Measurements from ENCODE around the gene SDCCAG8. TPM values are rescaled to one million over a fixed set of nuclear protein-coding genes. Genes with fewer than 3 reads are reported as not detected.

SDCCAG8 gene
- total RNA-seq, 3 donors from 2014 or later (not counting 1 experiment from before 2014, with no cell fraction given): 17.8 to 28.3 (median 21.2) TPM

DNA sequence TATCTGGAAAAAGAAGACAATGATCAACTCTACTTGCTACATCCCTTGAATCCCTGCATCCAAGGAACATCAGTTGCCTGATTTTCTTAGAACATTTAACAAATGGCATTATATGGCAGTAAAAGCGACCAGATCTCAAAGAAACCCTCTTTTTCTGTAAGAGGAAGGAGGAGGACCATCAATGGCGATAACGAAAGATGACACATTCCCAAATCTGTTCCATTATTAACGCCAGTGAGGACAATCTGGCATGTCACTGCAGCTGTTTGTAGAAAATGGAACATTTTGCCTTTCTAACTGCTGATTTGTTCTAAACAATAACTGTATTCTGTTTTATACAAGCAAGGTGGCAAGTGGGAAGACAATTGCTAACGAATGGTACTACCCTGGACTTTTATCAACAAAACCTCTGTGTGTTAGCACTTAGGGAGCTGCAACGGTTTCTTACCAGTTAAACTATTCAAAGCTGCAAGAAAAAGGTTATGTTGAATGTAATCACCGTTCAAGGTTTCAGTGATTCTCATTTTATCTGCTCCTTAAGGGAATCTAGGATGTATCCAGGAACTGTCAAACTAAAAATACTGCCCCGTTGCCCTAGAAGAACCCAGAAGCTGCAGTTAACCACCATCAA, 251.9 kb downstream of the SDCCAG8 start:
- Histone ChIP-seq H3K4me1 (ENCODE audit: control insufficient read depth, insufficient read depth, low read length) (peaks cover 40% of the 10 kb centered on the region), H3K9me3 (ENCODE audit: control insufficient read depth, insufficient read depth, low read length) (no peaks in the 10 kb centered on the region), H3K36me3 (ENCODE audit: control insufficient read depth, insufficient read depth, low read length) (peaks cover 19% of the 10 kb centered on the region), H3K4me3 (ENCODE audit: low read length) (no peak overlapping the region), H3K27me3 (ENCODE audit: control insufficient read depth, insufficient read depth, low read length) (no peaks in the 10 kb centered on the region), H3K27ac (ENCODE audit: low read length) (peak overlapping the region; percentile 76)
- Mint-ChIP-seq H3K36me3 (peaks cover 30% of the 10 kb centered on the region), H3K9me3 (no peaks in the 10 kb centered on the region), H3K4me1 (peaks cover 60 to 72% of the 10 kb centered on the region in 2 donors), H3K27ac (peak overlapping the region; percentile 86 to 90), H3K27me3 (ENCODE audit: low read depth in 2 of 2) (no peaks in the 10 kb centered on the region), H3K4me3 (peak overlapping the region; percentile 83)
- DNase-seq (no peak), ATAC-seq (peak; percentile 11 to 23 (median 16))
- 50% methylated on average over 7 of the region's 8 CpGs for WGBS (ENCODE audit: insufficient coverage)
- TF ChIP-seq, protein P1, sequence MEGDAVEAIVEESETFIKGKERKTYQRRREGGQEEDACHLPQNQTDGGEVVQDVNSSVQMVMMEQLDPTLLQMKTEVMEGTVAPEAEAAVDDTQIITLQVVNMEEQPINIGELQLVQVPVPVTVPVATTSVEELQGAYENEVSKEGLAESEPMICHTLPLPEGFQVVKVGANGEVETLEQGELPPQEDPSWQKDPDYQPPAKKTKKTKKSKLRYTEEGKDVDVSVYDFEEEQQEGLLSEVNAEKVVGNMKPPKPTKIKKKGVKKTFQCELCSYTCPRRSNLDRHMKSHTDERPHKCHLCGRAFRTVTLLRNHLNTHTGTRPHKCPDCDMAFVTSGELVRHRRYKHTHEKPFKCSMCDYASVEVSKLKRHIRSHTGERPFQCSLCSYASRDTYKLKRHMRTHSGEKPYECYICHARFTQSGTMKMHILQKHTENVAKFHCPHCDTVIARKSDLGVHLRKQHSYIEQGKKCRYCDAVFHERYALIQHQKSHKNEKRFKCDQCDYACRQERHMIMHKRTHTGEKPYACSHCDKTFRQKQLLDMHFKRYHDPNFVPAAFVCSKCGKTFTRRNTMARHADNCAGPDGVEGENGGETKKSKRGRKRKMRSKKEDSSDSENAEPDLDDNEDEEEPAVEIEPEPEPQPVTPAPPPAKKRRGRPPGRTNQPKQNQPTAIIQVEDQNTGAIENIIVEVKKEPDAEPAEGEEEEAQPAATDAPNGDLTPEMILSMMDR (IDR thresholded peaks at IDR 0.05): no peak
- intact Hi-C loops (cut with micrococcal nuclease): loop anchor here (1.0 to 5.0 kb wide), 2 partner anchors 89 to 810 kb away; no protein-coding TSS in a partner anchor

DNA sequence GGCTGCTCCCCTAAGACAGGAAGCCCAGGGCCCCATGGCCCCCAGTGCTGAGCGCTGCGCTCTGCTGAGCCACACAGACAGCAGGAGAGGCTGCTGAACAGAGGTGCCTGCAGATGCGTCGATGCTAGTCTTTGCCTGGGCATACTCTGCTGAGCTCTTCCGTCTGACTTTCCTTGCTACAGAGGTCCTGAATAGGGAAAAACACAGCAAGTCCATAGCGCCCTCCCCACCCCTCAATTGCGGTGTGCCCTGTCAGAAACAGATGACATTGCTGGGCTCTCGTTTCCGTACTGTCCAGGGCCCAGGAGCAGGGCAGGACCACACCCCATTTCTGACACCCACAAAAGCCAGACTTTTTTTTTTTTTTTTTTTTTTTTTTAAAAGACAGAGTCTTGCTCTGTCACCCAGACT, 252.5 kb downstream of the SDCCAG8 start:
- Histone ChIP-seq H3K9me3 (ENCODE audit: control insufficient read depth, insufficient read depth, low read length) (no peaks in the 10 kb centered on the region), H3K4me3 (ENCODE audit: low read length) (no peak overlapping the region), H3K27me3 (ENCODE audit: control insufficient read depth, insufficient read depth, low read length) (no peaks in the 10 kb centered on the region), H3K4me1 (ENCODE audit: control insufficient read depth, insufficient read depth, low read length) (peaks cover 40% of the 10 kb centered on the region), H3K36me3 (ENCODE audit: control insufficient read depth, insufficient read depth, low read length) (peaks cover 17% of the 10 kb centered on the region), H3K27ac (ENCODE audit: low read length) (peak overlapping the region; percentile 76)
- Mint-ChIP-seq H3K4me1 (peaks cover 64 to 74% of the 10 kb centered on the region in 2 donors), H3K9me3 (no peaks in the 10 kb centered on the region), H3K36me3 (peaks cover 24% of the 10 kb centered on the region), H3K27me3 (ENCODE audit: low read depth in 2 of 2) (no peaks in the 10 kb centered on the region), H3K4me3 (peak overlapping the region; percentile 83), H3K27ac (peak overlapping the region; percentile 86 to 90)
- DNase-seq: peak; percentile 60 to 73
- intact Hi-C loops (cut with micrococcal nuclease): loop anchor here (1.0 to 5.0 kb wide), 2 partner anchors 88 to 809 kb away; no protein-coding TSS in a partner anchor
- ATAC-seq: peak; percentile 91 to 96 (median 96)
- WGBS (ENCODE audit: insufficient coverage): 6% methylated on average over 9 of the region's 9 CpGs
- TF ChIP-seq, protein P1 (IDR thresholded peaks at IDR 0.05): no peak

- Histone ChIP-seq H3K4me1 (ENCODE audit: control insufficient read depth, insufficient read depth, low read length) (peaks cover 40% of the 10 kb centered on the region), H3K27ac (ENCODE audit: low read length) (peak overlapping the region; percentile 76), H3K4me3 (ENCODE audit: low read length) (no peak overlapping the region), H3K27me3 (ENCODE audit: control insufficient read depth, insufficient read depth, low read length) (no peaks in the 10 kb centered on the region), H3K9me3 (ENCODE audit: control insufficient read depth, insufficient read depth, low read length) (no peaks in the 10 kb centered on the region), H3K36me3 (ENCODE audit: control insufficient read depth, insufficient read depth, low read length) (peaks cover 17% of the 10 kb centered on the region)
- intact Hi-C loops (cut with micrococcal nuclease): loop anchor here (1.0 to 5.0 kb wide), 2 partner anchors 87 to 808 kb away; no protein-coding TSS in a partner anchor
- Mint-ChIP-seq H3K4me3 (peak overlapping the region; percentile 83), H3K27ac (peak overlapping the region; percentile 86 to 90), H3K27me3 (ENCODE audit: low read depth in 2 of 2) (no peaks in the 10 kb centered on the region), H3K4me1 (peaks cover 64 to 74% of the 10 kb centered on the region in 2 donors), H3K9me3 (no peaks in the 10 kb centered on the region), H3K36me3 (peaks cover 23% of the 10 kb centered on the region)
- ATAC-seq (no peak), DNase-seq (no peak)
- WGBS (ENCODE audit: insufficient coverage): 75% methylated on average over 1 of the region's 1 CpG
- TF ChIP-seq, protein P1 (IDR thresholded peaks at IDR 0.05): no peak
Measured at GRCh38 chr1:243508943-243509342, 253.1 kb downstream of the SDCCAG8 start.

Data from natural killer cell (primary cell).